Measurements from ENCODE around the gene NOM1.

The NOM1 gene

DNA sequence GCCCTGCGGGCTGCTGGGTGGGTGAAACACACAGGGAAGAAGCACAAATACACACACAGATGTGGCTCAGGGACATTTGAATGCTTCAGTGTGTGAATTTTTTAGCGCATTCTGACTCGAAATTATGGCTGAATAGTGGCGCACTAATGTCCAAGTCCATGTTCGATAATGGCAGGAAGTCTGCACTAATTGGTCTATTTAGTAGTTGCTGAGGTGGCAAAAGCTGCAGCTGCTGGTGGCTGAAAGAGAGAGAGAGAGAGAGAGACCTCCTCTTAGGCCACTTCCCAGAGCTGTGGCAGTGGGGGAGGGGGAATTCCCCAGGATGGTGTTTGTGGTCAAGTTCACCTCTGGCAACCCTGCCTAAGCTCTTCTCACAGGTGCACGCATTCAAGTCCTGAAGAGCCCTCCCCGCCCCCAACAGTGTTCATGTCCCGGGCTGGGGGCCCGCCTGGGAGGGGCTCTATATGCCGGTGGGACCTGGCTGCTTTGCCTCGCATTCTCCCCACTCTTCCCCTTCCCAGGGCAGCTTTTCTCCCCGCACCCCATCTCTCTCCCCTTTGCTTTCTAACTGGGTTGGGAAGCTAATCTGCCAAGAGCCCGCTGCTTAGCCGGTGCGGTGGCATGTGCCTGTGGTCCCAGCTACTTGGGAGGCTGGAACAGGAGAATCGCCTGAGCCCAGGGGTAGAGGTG, 67.0 kb downstream of the NOM1 start:
- no peak for DNase-seq

DNA sequence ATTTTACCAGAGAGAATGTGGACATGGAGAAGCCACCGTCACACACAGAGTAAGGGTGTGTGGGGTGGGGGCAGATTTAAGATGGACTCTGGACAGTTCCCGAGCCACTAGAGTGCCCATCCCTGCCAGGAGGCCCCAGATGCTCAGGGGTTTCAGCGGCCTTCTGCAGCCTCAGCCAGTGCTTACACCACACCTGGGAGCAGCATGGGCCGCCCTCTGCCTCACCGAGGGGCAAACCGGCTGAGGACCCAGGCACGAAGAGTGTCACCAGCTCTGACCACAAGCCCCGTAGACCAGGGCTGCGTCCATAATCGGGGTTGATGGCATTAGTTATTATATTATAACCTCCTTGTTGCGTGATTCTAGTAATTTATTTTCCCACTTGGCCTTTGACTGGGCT, 67.6 kb downstream of the NOM1 start:
- DNase-seq, result no peak

DNA sequence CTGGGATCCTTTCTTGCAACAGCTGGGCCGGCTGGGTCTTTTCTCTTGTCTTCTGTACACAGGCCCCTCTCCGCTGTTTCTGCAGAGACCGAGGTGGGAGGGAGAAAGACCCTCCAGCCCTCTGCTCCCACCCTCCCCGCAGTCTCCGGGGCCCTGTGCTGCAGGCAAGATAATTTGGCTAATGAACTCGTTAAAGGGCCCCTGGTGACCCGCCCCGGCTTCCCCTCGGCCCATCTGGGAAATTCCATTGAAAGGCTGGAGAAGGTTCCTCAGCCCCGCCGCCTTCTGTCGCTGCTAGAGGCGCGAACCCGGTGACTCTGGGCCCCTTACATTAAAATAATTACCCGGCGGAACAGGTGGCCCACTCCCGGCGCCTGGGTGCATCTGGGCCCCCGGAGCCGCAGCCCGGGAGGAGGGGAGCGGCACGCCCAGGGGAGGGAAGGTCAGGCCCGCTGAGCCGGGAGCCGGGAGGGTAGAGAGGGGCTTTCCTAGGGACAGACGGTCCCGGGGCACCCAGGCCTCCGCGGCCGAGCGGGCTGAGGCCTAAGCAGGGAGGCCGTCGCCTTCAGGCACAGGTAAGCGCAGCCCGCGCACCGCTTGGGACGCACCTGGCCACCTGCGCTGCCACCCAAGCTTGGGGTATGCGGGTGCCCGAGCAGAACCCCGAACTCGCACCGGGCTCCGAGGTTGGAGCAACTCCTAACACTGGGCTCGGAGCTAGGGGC, 68.3 kb downstream of the NOM1 start:
- no peak for DNase-seq

DNA sequence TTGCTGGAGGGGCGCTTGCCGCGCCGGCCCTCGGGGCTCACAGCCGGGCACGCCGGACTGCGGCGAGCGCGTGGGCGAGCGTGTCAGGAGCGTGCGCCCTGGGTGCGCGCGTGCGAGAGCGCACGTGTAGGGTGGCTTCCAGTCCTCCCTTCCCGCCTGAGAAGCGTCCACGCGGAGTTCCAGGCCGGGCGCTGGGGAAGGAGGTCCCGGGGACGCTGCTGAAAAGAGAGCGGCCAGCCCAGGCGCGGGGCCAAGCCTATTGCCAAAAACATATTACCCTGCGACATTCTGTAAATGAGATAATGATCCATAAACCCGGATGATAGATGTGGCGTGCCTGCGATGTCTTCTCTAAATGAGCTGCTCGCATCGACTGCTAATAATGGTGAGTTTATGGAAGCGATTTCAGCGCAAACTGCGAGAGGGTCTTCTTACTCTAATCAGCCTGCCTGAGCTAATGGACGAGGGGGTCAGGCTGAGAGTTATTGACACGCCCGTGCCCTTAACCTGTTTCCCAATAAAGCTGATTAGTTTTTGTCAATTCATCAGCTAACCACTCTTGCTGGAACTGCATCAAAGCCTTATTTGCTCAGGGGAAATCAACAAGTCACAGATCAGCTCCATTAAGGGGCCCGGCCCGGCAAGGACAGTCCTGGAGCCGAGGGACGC, 69.0 kb downstream of the NOM1 start:
- DNase-seq, result no peak

DNA sequence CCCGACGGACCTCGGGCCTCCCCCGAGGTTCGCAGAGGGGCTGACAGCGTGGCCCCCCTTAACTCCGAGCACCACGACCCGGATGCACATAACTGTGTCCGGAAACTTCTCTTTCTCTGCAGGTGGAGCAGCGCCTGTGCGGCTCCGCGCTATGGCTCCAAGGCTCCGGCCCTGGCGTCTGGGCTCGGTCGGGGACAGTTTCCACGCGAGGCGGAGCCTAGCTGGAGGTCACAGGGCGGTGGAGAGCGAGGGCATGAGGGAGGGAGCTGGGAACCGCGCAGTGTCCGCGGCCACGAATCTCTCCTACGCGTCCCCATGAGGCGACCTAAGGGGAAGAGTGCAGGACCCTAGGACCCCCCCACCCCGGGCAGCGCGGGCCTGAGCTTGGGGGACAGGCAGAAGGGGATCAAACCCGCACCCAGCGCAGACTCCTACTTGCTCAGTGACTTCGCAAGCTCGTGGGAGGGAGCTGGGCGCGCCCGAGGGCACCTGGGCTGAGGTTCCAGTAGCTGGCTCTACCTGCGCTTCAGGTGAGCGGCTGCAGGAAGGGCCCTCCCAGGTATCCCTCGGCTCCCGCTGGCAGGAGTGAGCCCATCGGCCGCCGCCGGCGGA, 69.6 kb downstream of the NOM1 start:
- DNase-seq, result no peak

DNA sequence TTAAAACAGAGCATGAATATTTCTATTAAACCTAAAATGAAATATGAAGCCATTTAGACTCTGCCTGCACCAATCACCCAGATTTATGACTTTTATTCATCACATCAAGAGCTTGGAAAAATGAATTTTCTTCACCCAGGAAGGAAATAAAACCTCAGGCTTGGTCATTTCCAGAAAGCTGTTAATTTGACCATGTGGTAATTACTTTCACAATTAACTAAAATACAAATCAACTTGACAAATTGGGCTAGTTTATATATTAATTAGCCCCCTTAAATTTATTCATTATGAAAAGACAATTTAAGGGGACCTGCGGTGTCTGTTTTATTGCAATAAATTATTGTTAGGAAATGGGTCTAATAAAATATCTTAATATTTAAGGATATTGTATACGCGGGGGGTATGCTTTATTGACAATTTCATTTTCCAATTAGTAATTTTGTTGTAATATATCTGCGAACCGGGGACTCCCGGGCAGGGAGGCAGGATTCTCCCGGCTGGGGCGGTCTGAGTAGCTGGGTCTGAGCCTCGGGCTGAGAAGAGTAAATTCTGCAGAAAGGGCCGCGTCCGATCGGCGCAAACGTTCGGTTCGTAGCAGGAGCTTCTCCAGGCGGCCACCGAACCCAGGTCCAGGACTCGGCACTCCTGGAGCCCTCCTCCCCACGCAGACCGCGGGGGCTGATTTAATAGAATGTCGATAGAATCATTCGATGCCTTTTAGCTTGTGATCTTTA, 70.4 kb downstream of the NOM1 start:
- no peak for DNase-seq

DNA sequence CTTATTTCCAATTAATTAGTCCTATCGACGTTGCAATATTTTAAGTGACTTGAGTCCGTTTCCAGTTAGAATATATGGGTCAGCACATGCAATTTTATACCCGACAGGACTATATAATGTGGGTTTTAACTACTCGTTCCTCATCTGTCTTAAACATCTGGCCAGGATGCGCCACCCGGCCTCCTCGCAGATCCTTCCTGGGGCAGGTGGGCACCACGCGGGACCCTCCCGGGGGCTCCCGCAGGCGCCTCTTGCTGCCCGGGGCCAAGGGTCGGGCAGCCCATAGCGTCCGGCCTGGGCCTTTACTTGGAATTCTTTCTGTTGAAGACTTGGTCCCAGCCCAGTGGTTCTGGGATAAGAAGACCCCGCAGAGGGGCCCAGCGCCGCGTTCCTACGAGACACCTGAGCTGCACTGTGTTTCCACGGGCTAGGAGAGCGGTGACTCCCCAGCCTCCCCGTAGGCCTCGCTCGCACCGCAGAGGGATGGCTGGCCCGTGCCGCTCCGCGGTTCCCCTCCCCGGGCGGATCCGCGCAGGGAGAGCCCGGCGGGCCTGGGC, 71.1 kb downstream of the NOM1 start:
- DNase-seq, result no peak

DNA sequence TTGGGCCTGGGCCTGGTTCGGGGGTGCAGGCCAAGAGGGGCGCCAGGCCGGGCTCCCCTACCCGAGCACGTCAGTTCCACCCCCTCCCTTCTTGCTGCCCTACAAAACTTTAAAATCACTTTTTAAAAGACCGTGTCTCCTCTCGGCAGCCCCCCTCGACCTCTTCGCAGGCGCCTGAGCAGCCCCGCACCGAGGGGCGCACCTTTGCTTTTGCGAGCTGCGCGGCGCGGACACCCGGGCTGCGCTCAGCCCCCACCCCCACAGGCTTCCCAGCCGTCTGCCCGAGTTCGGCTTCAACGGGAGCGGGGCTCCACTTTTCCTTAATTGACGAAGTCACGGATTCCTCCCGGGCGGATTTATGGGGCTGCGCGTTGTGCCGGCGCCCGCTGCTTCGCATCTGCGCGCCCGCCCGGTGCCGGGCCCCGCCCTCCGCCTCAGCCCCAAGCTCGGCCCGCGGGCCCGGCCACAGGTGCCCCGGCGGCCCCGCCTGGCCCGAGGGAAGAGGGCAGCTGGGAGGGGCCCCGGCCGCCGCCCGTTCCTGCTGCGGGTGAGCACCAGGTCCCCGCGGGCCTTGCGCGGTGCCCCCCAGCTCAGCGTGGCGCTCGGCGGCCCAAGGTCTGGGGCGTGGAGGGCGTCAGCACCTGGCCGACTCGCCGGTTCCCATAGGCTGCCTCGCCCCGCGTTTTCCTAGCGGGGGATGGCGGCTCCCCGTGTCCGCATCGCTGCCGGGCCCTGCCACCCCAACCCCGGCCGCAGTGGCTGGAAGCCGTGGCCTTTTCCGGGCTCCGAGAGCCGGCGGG, 71.8 kb downstream of the NOM1 start:
- DNase-seq, result no peak

DNA sequence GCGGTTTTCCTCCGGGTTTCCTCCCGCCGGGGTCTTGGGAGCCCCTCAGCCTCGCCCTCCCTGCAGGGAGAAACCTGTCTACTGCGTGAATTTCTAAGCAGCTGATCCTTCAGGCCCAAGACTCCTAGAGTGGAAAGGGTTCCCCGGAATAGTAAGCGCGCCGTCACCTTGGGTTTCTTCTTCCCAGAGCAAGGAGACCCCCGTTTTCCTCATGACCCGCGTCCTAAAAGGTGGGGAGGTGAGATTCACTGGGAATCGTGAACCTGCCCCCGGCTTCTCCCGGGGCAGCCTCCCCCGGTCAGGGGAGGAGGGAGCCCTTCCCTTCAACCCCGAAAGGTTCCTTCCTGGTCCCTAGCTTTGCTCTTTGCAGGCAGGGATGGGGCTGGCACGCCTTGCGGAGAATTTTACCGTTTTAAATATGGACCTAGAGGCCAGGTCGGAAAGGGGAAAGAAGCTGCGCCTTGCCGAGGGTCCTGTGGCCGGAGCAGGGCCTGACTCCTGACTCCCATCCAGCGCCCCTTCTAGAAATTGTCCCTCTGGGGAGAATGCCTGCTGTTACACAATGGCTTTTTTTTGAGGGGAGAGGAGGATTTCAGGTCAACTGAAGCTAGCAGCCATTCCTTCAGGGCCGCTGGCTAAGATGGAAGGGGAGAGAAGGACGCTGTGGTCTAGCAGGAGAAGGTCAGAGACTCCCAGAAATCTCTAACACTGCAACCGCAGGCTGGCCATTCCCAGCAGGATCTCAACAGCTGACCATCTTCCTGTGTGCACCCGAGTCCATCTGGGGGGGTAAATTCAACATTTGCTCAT, 72.6 kb downstream of the NOM1 start:
- no peak for DNase-seq

Data from T-helper 9 cell (primary cell).